ENCODE results near the gene CPEB1. TPM values are rescaled to one million over a fixed set of nuclear protein-coding genes. Genes with fewer than 3 reads are reported as not detected.

CPEB1 gene
- total and polyA plus RNA-seq, 4 donors, result 0.42 to 4.0 (median 2.3) TPM

DNA sequence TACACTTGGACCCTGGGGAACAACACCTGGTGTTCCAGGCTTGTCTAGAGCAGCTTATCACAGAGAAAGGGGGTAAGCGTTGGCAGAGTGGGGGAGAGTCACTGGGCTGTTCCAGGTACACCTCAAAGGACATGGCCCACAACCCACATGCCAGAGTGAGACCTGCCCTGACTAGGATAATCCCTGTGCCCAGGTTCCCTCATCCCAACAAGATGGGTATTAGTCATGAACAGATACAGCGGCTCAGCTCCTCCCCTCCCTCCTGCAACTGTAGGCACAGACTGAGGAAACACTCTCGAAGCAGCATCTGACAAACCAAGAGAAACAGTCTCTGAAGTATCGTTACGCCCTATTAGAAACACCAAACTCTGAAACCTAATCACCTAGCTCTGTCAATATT is 74.9 kb downstream of the CPEB1 start:
- no peak for ATAC-seq (ENCODE audit: insufficient read depth, low FRiP score)
- Histone ChIP-seq H3K9ac (ENCODE audit: insufficient read depth in 1 of 2, low read length in 2 of 2) (no peak overlapping the region), H3K36me3 (ENCODE audit: control insufficient read depth in 4 of 4, insufficient read depth in 4 of 4, low read length in 4 of 4) (peaks cover 0 to 3% (median 0%) of the 10 kb centered on the region in 4 donors), H3K9me3 (ENCODE audit: control insufficient read depth in 4 of 4, insufficient read depth in 3 of 4, low read length in 3 of 4) (peaks cover 0 to 2% (median 0%) of the 10 kb centered on the region in 4 donors), H3K27ac (ENCODE audit: low read depth in 1 of 2, low read length in 1 of 2) (no peak overlapping the region), H3K4me3 (no peak overlapping the region), H3K4me1 (ENCODE audit: control insufficient read depth in 5 of 5, insufficient read depth in 5 of 5, low read length in 5 of 5) (peaks cover 0 to 17% (median 7%) of the 10 kb centered on the region in 5 donors), H3K27me3 (ENCODE audit: control insufficient read depth in 3 of 3, insufficient read depth in 3 of 3, low read length in 2 of 3) (peaks cover 0 to 9% (median 0%) of the 10 kb centered on the region in 3 donors)
- TF ChIP-seq, protein P1, sequence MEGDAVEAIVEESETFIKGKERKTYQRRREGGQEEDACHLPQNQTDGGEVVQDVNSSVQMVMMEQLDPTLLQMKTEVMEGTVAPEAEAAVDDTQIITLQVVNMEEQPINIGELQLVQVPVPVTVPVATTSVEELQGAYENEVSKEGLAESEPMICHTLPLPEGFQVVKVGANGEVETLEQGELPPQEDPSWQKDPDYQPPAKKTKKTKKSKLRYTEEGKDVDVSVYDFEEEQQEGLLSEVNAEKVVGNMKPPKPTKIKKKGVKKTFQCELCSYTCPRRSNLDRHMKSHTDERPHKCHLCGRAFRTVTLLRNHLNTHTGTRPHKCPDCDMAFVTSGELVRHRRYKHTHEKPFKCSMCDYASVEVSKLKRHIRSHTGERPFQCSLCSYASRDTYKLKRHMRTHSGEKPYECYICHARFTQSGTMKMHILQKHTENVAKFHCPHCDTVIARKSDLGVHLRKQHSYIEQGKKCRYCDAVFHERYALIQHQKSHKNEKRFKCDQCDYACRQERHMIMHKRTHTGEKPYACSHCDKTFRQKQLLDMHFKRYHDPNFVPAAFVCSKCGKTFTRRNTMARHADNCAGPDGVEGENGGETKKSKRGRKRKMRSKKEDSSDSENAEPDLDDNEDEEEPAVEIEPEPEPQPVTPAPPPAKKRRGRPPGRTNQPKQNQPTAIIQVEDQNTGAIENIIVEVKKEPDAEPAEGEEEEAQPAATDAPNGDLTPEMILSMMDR (IDR thresholded peaks at IDR 0.05; ENCODE audit: control extremely low read depth, extremely low read depth), result no peak
- DNase-seq, result peak in 1 of 3 donors; percentile 22
- WGBS, 2 donors, result 73 to 81% methylated on average over 5 of the region's 5 CpGs

DNA sequence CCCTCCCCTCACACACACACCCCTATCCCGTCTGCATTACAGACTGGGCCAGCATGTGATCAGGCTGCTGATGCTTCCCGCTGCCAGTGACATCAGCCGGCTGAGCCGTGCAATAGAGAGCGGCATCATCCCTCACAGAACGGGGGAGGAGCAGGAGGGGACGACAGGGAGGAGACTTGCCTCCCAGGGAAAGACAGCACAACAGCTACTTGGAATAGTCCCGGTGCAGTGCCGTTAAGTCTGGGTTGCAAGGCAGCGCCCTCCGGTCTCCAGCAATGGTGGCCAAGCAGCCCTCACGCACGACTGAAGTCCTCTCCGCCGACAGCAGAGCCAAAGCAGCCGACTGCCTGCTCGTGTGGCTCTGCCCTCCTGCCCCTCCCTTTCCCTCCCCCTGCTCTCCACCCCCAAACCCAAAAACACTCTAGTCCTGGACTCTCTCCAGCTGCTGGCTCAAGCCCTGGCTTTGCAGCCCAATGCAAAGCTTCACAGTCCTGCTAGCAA is 75.4 kb downstream of the CPEB1 start:
- H3K27me3 ChIP-seq (ENCODE audit: control insufficient read depth in 3 of 3, insufficient read depth in 3 of 3, low read length in 2 of 3), result peaks cover 0 to 9% (median 0%) of the 10 kb centered on the region in 3 donors
- 4 to 8% methylated on average over 17 of the region's 17 CpGs for WGBS, 2 donors
- TF ChIP-seq, protein P1 (IDR thresholded peaks at IDR 0.05; ENCODE audit: control extremely low read depth, extremely low read depth), result no peak
- no peak overlapping the region for H3K4me3 ChIP-seq
- peak; percentile 90 to 96 (median 94) for DNase-seq
- H3K36me3 ChIP-seq (ENCODE audit: control insufficient read depth in 4 of 4, insufficient read depth in 4 of 4, low read length in 4 of 4), result peaks cover 0 to 3% (median 0%) of the 10 kb centered on the region in 4 donors
- peaks cover 0 to 17% (median 7%) of the 10 kb centered on the region in 5 donors for H3K4me1 ChIP-seq (ENCODE audit: control insufficient read depth in 5 of 5, insufficient read depth in 5 of 5, low read length in 5 of 5)
- peak overlapping the region in 1 of 2 donors; percentile 32 for H3K27ac ChIP-seq (ENCODE audit: low read depth in 1 of 2, low read length in 1 of 2)
- H3K9ac ChIP-seq (ENCODE audit: insufficient read depth in 1 of 2, low read length in 2 of 2), result peak overlapping the region in 1 of 2 donors; percentile 63
- peaks cover 0 to 2% (median 0%) of the 10 kb centered on the region in 4 donors for H3K9me3 ChIP-seq (ENCODE audit: control insufficient read depth in 4 of 4, insufficient read depth in 3 of 4, low read length in 3 of 4)
- peak; percentile 51 for ATAC-seq (ENCODE audit: insufficient read depth, low FRiP score)

DNA sequence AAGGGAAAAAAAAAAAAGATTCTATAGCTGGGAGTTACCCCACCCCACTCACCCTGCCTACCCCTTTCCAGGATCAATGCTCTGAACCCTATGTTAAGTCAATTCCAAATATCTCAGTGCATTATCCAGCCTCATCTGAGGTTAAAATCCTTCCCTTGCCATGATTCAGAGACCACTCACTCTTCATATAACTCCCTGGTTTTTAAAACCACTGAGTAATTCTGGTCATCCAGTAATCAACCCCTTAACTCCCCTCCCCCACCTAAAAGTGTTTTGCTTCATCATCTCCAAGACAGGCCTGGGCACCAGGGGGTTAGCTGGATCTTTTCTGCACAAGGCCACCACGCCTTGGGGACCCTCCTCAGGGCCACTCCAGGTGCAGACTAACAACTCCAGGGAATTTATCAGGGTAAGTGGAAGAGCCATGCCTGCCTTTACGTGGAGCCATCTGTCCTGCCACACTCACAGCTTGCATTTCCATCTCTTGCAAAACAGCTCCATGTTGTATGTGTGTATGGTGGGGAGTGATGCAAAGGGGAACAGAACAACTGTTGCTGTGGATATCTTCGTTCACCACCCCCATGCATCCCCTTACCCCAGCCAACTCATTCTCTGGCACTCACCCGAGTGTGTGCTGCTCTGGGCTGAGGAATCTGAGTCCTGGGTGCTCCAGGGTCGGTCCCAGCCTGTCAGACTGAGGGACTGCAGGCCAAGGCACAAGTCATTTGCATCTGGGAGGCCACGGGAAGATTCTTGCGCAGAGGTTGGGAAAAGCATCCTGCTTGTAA is 76.2 kb downstream of the CPEB1 start:
- Histone ChIP-seq H3K27me3 (ENCODE audit: control insufficient read depth in 3 of 3, insufficient read depth in 3 of 3, low read length in 2 of 3) (peaks cover 0 to 9% (median 0%) of the 10 kb centered on the region in 3 donors), H3K9ac (ENCODE audit: insufficient read depth in 1 of 2, low read length in 2 of 2) (peak overlapping the region in 1 of 2 donors; percentile 63), H3K27ac (ENCODE audit: low read depth in 1 of 2, low read length in 1 of 2) (no peak overlapping the region), H3K9me3 (ENCODE audit: control insufficient read depth in 4 of 4, insufficient read depth in 3 of 4, low read length in 3 of 4) (peaks cover 0 to 2% (median 0%) of the 10 kb centered on the region in 4 donors), H3K4me1 (ENCODE audit: control insufficient read depth in 5 of 5, insufficient read depth in 5 of 5, low read length in 5 of 5) (peaks cover 0 to 17% (median 7%) of the 10 kb centered on the region in 5 donors), H3K36me3 (ENCODE audit: control insufficient read depth in 4 of 4, insufficient read depth in 4 of 4, low read length in 4 of 4) (peaks cover 0 to 3% (median 0%) of the 10 kb centered on the region in 4 donors), H3K4me3 (no peak overlapping the region)
- DNase-seq (peak; percentile 64 to 84 (median 75)), ATAC-seq (ENCODE audit: insufficient read depth, low FRiP score) (no peak)
- WGBS, 2 donors, result 40 to 48% methylated on average over 7 of the region's 7 CpGs
- TF ChIP-seq, protein P1 (IDR thresholded peaks at IDR 0.05; ENCODE audit: control extremely low read depth, extremely low read depth), result no peak
